ENCODE results near the gene TMEM120A.

- TF ChIP-seq POLR2A (IDR thresholded peaks at IDR 0.05) (no peak), CTCF (IDR thresholded peaks at IDR 0.05 in 4 of 5, conservative IDR thresholded peaks at IDR 0.05 in 1 of 5) (no peak)
Measured at GRCh38 chr7:75985009-75985517, 9.3 kb downstream of the TMEM120A start.

Measured in gastrocnemius medialis (tissue), 4 donors.